GM10266 (cell line): ENCODE data around the gene OR10A2.
"Not testable (repeated sequence)": the region's sequence is repeated elsewhere in the genome, so short reads cannot be mapped to it uniquely, and the experiment has no call there.

ENCODE experiments used
- DNase-seq: peaks from one replicate; pipeline ENCODE4 v3.0.0; 2012; ENCODE audit errors: extremely low spot score
- CTCF ChIP-seq: IDR thresholded peaks from 2 replicates; pipeline ENCODE4 v1.5.1; 2012; ENCODE audit warnings: mild to moderate bottlenecking, low read depth; ENCODE audit not compliant: control insufficient read depth, insufficient read depth; ENCODE audit errors: missing control alignments

OR10A2 gene

GRCh38 chr11:6898911-6899310 is 36.1 kb downstream of the OR10A2 start:
- no peak for TF ChIP-seq CTCF

GRCh38 chr11:6900327-6900999 is 37.6 kb downstream of the OR10A2 start:
- peak; percentile 7 for TF ChIP-seq CTCF
- no peak for DNase-seq

More at GRCh38 chr11:6898911-6899310, 36.1 kb downstream of the OR10A2 start:
- DNase-seq, result no peak

- not testable (repeated sequence) for DNase-seq
These were observed 41.9 kb downstream of the OR10A2 start for GRCh38 chr11:6904804-6905203.

- DNase-seq, result no peak
- no peak for TF ChIP-seq CTCF
These were observed 48.5 kb downstream of the OR10A2 start for GRCh38 chr11:6911378-6911777.

- no peak for TF ChIP-seq CTCF
- DNase-seq, result no peak
These were observed 49.1 kb downstream of the OR10A2 start for GRCh38 chr11:6911948-6912347.

GRCh38 chr11:6919698-6920097 is 56.8 kb downstream of the OR10A2 start:
- TF ChIP-seq CTCF, result no peak
- DNase-seq, result no peak

GRCh38 chr11:6920702-6921101 is 57.8 kb downstream of the OR10A2 start, which contains the start of gene OR2D3:
TSS of gene OR2D3 (plus strand) at chr11:6921002. CDS start at chr11:6921002, 0 bp downstream.
- no peak for TF ChIP-seq CTCF
- DNase-seq, result no peak
